OCI-LY3 (cell line): Measurements from ENCODE around the gene SLC4A8.
A peak's percentile ranks its signal among the peaks of the same experiment; 100 is the strongest.

Source experiments
- H2AFZ ChIP-seq: fragments of 200-600, 300-600 bp; shearing (Covaris generic); 2 replicates; pipeline ENCODE4 v1.6.0; 2014; ENCODE audit warnings: antibody characterized with exemption, low read depth, low read length
- H3K27ac ChIP-seq: fragments of 200-600, 300-600 bp; sonication (generic); 2 replicates; pipeline ENCODE4 v1.5.1; 2014; ENCODE audit warnings: mild to moderate bottlenecking, low read length, moderate library complexity, mixed read lengths
- H3K27me3 ChIP-seq: fragments of 200-600, 300-600 bp; sonication (generic); 2 replicates; pipeline ENCODE4 v1.6.1; 2014; ENCODE audit warnings: low read depth, low read length, mixed read lengths
- H3K36me3 ChIP-seq: fragments of 200-600, 300-600 bp; sonication (generic); replicated peaks from 2 replicates; pipeline ENCODE3; 2014; ENCODE audit warnings: low read depth, low read length, mixed read lengths
- H3K4me1 ChIP-seq: fragments of 300-600, 200-600 bp; sonication (generic); 2 replicates; pipeline ENCODE4 v1.6.1; 2014; ENCODE audit warnings: low read length, mixed read lengths
- H3K4me2 ChIP-seq: fragments of 200-600, 300-600 bp; sonication (generic); 2 replicates; pipeline ENCODE4 v1.6.1; 2014; ENCODE audit warnings: low read length, mixed read lengths
- H3K4me3 ChIP-seq: fragments of 300-600, 200-600 bp; sonication (generic); 2 replicates; pipeline ENCODE4 v1.5.1; 2014; ENCODE audit warnings: antibody characterized with exemption, mild to moderate bottlenecking, low read length, moderate library complexity
- H3K79me2 ChIP-seq: fragments of 300-600, 200-600 bp; shearing (Covaris generic); 2 replicates; pipeline ENCODE4 v1.6.1; 2014; ENCODE audit warnings: mild to moderate bottlenecking, low read length, mixed read lengths
- H3K9ac ChIP-seq: fragments of 300-600, 200-600 bp; shearing (Covaris generic); 2 replicates; pipeline ENCODE4 v1.6.0; 2014; ENCODE audit warnings: mild to moderate bottlenecking, low read length, moderate library complexity
- H3K9me3 ChIP-seq: fragments of 200-600, 300-600 bp; shearing (Covaris generic); 2 replicates; pipeline ENCODE4 v1.6.1; 2014; ENCODE audit warnings: low read length, mixed read lengths; ENCODE audit not compliant: insufficient read depth
- H4K20me1 ChIP-seq: fragments of 200-600, 300-600 bp; sonication (generic); 2 replicates; pipeline ENCODE4 v1.6.1; 2016; ENCODE audit warnings: low read length, mixed read lengths; ENCODE audit not compliant: insufficient read depth
- EZH2phosphoT487 ChIP-seq: fragments of 200-600 bp; shearing (Covaris generic); IDR thresholded peaks from 2 replicates; pipeline ENCODE4 v1.6.1; 2018; ENCODE audit warnings: antibody characterized with exemption, mixed run types, low read depth
- TF ChIP-seq, protein P1 (sequence below): fragments of 200-600, 300-600 bp; sonication (generic); IDR thresholded peaks from 2 replicates; pipeline ENCODE4 v1.5.1; 2014; ENCODE audit warnings: antibody characterized with exemption, low read length, low read depth

The SLC4A8 gene

DNA sequence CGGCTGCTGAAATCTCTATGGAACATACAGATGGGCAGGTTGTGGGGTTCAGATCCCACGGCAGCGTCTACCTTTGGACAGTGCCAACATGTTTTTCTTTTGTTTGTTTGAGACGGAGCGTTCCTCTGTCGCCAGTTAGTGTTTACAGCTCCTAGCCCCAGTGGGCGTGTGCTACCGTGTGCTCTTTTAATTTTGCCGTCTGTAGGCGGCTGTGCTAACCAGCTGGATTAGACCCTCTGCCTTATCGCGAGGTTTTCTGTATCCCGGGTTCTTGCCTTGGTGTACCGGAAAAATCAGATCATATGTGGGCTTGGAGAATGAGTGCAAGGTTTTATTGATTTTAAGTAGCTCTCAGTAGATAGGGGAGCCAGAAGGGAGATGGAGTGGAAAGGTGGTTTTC, 23.6 kb upstream of the SLC4A8 start:
- no peak overlapping the region for H3K27ac ChIP-seq
- no peaks in the 10 kb centered on the region for H3K27me3 ChIP-seq
- no peak overlapping the region for H2AFZ ChIP-seq
- no peaks in the 10 kb centered on the region for H3K36me3 ChIP-seq
- H3K9ac ChIP-seq: no peak overlapping the region
- H4K20me1 ChIP-seq: no peaks in the 10 kb centered on the region
- H3K9me3 ChIP-seq: no peaks in the 10 kb centered on the region
- TF ChIP-seq, protein P1, sequence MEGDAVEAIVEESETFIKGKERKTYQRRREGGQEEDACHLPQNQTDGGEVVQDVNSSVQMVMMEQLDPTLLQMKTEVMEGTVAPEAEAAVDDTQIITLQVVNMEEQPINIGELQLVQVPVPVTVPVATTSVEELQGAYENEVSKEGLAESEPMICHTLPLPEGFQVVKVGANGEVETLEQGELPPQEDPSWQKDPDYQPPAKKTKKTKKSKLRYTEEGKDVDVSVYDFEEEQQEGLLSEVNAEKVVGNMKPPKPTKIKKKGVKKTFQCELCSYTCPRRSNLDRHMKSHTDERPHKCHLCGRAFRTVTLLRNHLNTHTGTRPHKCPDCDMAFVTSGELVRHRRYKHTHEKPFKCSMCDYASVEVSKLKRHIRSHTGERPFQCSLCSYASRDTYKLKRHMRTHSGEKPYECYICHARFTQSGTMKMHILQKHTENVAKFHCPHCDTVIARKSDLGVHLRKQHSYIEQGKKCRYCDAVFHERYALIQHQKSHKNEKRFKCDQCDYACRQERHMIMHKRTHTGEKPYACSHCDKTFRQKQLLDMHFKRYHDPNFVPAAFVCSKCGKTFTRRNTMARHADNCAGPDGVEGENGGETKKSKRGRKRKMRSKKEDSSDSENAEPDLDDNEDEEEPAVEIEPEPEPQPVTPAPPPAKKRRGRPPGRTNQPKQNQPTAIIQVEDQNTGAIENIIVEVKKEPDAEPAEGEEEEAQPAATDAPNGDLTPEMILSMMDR: no peak
- TF ChIP-seq EZH2phosphoT487: no peak
- H3K4me1 ChIP-seq: peaks cover 50% of the 10 kb centered on the region
- no peak overlapping the region for H3K4me2 ChIP-seq
- no peak overlapping the region for H3K4me3 ChIP-seq
- H3K79me2 ChIP-seq: no peaks in the 10 kb centered on the region

DNA sequence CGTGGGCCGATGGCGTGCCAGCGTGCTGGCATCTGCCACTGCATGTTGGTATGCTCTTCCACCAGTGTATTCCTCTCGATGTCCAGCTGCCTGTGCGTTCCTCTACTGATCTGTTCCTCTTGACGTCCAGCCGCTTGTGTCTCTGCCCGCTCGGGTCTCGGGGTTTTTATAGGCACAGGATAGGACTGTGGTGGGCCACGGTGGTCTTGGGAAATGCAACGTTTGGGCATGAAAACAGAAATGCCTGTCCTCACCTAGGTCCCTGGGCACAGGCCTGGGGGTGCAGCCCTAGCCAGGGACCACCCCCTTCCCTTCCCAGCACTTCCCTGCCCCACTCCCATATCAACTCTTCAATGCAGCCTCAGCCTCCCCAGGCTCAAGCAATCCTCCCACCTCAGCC, 23.1 kb upstream of the SLC4A8 start:
- H3K79me2 ChIP-seq: no peaks in the 10 kb centered on the region
- no peak overlapping the region for H3K4me3 ChIP-seq
- H3K4me2 ChIP-seq: no peak overlapping the region
- H4K20me1 ChIP-seq: no peaks in the 10 kb centered on the region
- H3K4me1 ChIP-seq: peaks cover 45% of the 10 kb centered on the region
- no peak overlapping the region for H3K9ac ChIP-seq
- H3K27ac ChIP-seq: no peak overlapping the region
- H3K9me3 ChIP-seq: no peaks in the 10 kb centered on the region
- TF ChIP-seq EZH2phosphoT487: no peak
- TF ChIP-seq, protein P1: no peak
- no peak overlapping the region for H2AFZ ChIP-seq
- no peaks in the 10 kb centered on the region for H3K27me3 ChIP-seq
- no peaks in the 10 kb centered on the region for H3K36me3 ChIP-seq

DNA sequence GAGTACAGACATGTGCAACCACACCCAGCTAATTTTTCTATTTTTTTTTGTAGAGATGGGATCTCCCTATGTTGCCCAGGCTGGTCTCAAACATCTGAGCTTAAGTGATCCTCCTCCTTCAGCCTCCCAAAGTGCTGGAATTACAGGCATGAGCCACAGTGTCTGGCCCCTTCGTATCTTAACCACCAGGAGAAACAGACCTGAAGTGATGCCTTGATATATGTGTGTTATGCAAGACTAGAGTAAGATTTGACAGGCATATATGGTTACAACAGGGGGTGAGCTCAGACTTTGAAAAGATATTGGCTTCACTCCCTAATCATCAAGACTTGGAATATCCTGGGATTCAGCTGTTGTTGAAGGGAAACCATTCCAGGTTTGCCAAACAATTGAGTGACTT, 22.7 kb upstream of the SLC4A8 start:
- no peak overlapping the region for H2AFZ ChIP-seq
- H3K9me3 ChIP-seq: no peaks in the 10 kb centered on the region
- H3K27ac ChIP-seq: no peak overlapping the region
- H3K4me1 ChIP-seq: peaks cover 44% of the 10 kb centered on the region
- H4K20me1 ChIP-seq: no peaks in the 10 kb centered on the region
- H3K36me3 ChIP-seq: no peaks in the 10 kb centered on the region
- H3K4me3 ChIP-seq: no peak overlapping the region
- no peak overlapping the region for H3K9ac ChIP-seq
- H3K27me3 ChIP-seq: no peaks in the 10 kb centered on the region
- no peaks in the 10 kb centered on the region for H3K79me2 ChIP-seq
- no peak overlapping the region for H3K4me2 ChIP-seq
- TF ChIP-seq, protein P1: no peak
- no peak for TF ChIP-seq EZH2phosphoT487

DNA sequence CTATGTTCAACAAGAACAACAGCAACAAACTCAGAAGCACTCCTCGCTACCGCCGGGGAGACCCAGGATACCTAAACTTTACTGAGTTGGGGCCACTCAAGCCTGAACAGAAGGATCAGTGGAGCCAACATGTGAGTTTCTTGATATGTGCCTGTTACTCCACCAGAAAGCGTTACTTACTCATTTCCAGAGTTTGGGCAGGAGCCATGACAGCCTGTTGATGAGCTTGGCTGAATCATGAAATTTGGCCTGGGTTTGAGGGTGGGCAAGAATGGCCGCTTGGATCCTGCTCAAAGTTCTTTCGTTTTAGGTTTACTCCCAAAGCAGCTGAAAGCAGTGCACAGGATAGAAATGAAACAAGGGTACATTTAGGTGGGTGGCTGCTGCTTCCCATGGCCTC, 21.5 kb upstream of the SLC4A8 start:
- H3K27me3 ChIP-seq: no peaks in the 10 kb centered on the region
- H2AFZ ChIP-seq: no peak overlapping the region
- no peak overlapping the region for H3K4me3 ChIP-seq
- H3K9me3 ChIP-seq: no peaks in the 10 kb centered on the region
- TF ChIP-seq EZH2phosphoT487: no peak
- TF ChIP-seq, protein P1: no peak
- no peaks in the 10 kb centered on the region for H3K36me3 ChIP-seq
- H3K27ac ChIP-seq: no peak overlapping the region
- H3K4me1 ChIP-seq: peaks cover 32% of the 10 kb centered on the region
- no peaks in the 10 kb centered on the region for H3K79me2 ChIP-seq
- no peak overlapping the region for H3K9ac ChIP-seq
- H4K20me1 ChIP-seq: no peaks in the 10 kb centered on the region
- peak overlapping the region; percentile 16 for H3K4me2 ChIP-seq
